Epithelial cell of proximal tubule (primary cell): ENCODE measurements around the gene ADAMTS13. TPM values are rescaled to one million over a fixed set of nuclear protein-coding genes. Genes with fewer than 3 reads are reported as not detected.
"Not testable (repeated sequence)": the region's sequence is repeated elsewhere in the genome, so short reads cannot be mapped to it uniquely, and the experiment has no call there.

Experiments used
- DNase-seq: peaks from one replicate; pipeline ENCODE4 v3.0.0-alpha.2; 2011; ENCODE audit warnings: low read depth
- H3K4me3 ChIP-seq: 2 replicates; pipeline ENCODE4 v1.5.1; 2011; ENCODE audit warnings: low read depth, mild to moderate bottlenecking, low read length
- CTCF ChIP-seq: conservative IDR thresholded peaks from 2 replicates; pipeline ENCODE4 v1.5.1; 2012; ENCODE audit warnings: low read depth, mild to moderate bottlenecking, low read length
- total RNA-seq: library from RNA; depleted of rRNA; stranded (reverse); fragments of >200 nt; gene quantifications from 2 replicates; pipeline ENCODE4 v1.2.3, GENCODE V29; 2015

The ADAMTS13 gene
- total RNA-seq, 1 donor from 2014 or later = 0.75 TPM

GRCh38 chr9:133385452-133385851 lies 36.7 kb upstream of the ADAMTS13 start:
- no peak for TF ChIP-seq CTCF
- no peak overlapping the region for H3K4me3 ChIP-seq

GRCh38 chr9:133386338-133386737 lies 35.8 kb upstream of the ADAMTS13 start:
- no peak for DNase-seq
- TF ChIP-seq CTCF = no peak
- no peak overlapping the region for H3K4me3 ChIP-seq

More at GRCh38 chr9:133385452-133385851, 36.7 kb upstream of the ADAMTS13 start:
- no peak for DNase-seq

GRCh38 chr9:133387680-133388079 lies 34.5 kb upstream of the ADAMTS13 start:
- no peak overlapping the region for H3K4me3 ChIP-seq
- no peak for DNase-seq
- TF ChIP-seq CTCF = no peak

- no peak for TF ChIP-seq CTCF
- H3K4me3 ChIP-seq = no peak overlapping the region
- no peak for DNase-seq
These were observed 33.1 kb upstream of the ADAMTS13 start for GRCh38 chr9:133389025-133389557.

GRCh38 chr9:133389562-133389961 lies 32.6 kb upstream of the ADAMTS13 start:
- no peak overlapping the region for H3K4me3 ChIP-seq
- TF ChIP-seq CTCF = no peak
- DNase-seq = no peak

GRCh38 chr9:133390713-133391112 lies 31.5 kb upstream of the ADAMTS13 start:
- no peak for TF ChIP-seq CTCF
- no peak overlapping the region for H3K4me3 ChIP-seq
- no peak for DNase-seq

- not testable (repeated sequence) for H3K4me3 ChIP-seq, DNase-seq
These were observed 30.7 kb upstream of the ADAMTS13 start for GRCh38 chr9:133391449-133391848.

- H3K4me3 ChIP-seq, DNase-seq: not testable (repeated sequence)
These were observed 29.9 kb upstream of the ADAMTS13 start for GRCh38 chr9:133392308-133392707.
